Measurements from ENCODE around the gene EFCC1.
"Not testable (repeated sequence)": the region's sequence is repeated elsewhere in the genome, so short reads cannot be mapped to it uniquely, and the experiment has no call there.

EFCC1 gene

DNA sequence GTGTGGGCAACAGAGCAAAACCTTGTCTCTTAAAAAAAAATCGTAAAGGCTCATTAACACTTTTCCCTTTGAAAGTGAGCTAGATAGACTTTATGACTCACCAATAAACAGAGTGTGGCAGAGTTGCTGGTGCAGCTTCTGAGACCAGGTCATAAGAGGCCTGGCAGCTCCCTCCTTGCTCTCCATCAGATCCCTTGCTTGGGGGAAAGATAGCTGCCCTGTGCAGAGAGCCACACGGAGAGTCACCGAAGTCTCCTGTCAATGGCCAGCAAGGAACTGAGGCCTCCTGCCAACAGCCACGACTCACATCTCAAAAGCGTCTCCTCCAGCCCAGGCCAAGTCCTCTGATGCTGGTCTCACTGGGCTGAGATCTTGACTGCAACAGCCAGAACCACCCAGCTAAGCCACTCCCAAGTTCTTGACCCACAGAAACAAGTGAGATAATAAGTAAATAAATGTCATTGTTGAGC, 50.8 kb downstream of the EFCC1 start:
- no peak for DNase-seq (ENCODE audit: extremely low read depth in 1 of 2, low read depth in 1 of 2)

DNA sequence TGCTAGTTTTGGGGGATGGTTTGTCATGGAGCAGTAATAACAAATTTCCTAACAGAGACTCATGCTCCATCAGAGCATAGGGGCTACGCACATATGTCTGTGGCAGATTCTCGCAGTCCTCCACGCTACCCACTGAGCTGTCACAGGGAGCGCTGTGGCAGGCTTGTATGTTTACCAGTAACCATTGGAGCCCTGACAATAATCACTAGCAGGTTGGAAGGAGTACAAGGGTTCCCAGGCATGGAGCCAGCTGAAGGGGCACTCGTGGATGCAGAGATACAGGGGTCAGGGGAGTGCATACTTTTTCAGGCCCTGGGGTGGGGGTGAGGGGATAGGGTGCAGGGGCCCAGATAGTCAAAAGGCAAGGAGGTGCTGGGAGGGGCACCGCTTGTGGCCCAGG, 51.6 kb downstream of the EFCC1 start:
- DNase-seq (ENCODE audit: extremely low read depth in 1 of 2, low read depth in 1 of 2) = no peak

DNA sequence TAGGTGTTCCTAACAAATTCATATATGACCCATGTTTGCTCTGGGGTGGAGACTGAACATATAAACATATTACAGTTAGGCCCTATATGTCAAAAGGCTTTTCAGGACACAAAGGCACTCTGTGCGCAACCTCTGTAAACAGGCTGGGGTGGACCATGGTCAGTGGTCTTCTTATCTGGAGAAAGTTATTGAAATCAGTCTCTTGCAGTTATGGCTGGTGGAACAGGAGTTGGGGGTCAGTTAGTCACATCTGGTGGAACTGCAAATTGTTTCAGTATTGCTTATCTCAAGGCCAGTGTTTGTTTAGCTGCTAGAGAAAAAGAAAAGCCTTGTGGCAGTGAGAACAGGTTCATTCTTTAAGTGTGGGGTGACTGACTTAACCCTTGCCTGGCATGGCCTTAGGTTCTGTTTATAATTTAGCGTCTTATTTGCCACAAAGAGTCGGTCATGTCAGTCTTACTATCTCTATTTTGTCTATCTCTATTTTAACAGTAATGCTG, 53.6 kb downstream of the EFCC1 start:
- no peak for DNase-seq (ENCODE audit: extremely low read depth in 1 of 2, low read depth in 1 of 2)

DNA sequence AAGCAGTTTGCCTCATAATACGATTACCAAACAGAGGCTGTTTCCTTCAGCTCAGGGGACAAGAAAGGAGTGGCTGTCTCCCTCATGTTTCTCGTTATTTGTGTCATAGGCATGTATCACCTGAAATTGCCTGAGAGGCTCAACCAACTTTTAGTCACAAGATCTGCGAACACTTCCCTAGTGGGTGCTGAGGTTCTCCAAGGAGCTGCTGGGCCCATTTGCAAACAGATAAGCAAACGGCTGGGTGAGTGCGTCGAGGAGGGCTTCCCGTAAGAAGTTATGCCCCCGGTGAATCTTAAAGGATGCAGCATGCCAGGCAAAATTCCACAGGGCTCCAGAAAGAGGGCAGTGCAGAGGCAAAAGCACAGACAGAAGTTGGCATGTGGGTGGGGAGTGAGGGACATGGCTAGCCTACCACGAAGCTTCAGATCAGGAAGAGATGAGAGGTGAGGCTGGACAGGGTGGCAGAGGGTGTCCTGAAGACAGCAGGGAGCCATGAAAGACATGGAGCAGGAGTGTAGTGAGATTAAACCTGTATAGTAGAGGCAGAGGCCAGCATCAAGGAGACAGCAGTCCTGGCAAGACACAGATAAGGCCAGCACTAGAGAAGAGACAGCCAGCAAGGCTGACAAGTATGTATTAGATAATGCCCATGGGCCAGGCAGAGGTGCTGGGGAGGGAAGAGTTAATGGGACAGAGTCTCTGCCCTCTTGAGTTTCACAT, 55.5 kb downstream of the EFCC1 start:
- DNase-seq (ENCODE audit: extremely low read depth in 1 of 2, low read depth in 1 of 2) = no peak

DNA sequence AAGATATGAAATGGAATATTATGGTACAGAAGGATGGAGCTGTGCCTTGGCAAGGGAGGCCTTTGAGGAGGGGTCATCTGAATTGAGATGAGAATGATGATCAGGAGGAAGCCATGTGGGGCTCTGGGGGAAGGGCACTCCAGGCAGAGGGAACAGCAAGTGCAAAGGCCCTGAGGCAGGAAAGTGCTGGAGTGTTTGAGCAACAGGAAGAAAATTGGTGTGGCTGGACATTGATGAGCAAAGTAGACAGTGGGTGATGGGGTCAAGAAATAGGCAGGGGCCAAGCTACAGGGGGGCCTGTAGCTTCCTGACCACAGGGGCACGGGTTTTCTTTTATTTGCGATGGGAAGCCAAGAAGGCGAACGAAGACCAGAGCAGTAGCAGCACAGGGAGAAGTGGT, 56.1 kb downstream of the EFCC1 start:
- DNase-seq (ENCODE audit: extremely low read depth in 1 of 2, low read depth in 1 of 2) = no peak

DNA sequence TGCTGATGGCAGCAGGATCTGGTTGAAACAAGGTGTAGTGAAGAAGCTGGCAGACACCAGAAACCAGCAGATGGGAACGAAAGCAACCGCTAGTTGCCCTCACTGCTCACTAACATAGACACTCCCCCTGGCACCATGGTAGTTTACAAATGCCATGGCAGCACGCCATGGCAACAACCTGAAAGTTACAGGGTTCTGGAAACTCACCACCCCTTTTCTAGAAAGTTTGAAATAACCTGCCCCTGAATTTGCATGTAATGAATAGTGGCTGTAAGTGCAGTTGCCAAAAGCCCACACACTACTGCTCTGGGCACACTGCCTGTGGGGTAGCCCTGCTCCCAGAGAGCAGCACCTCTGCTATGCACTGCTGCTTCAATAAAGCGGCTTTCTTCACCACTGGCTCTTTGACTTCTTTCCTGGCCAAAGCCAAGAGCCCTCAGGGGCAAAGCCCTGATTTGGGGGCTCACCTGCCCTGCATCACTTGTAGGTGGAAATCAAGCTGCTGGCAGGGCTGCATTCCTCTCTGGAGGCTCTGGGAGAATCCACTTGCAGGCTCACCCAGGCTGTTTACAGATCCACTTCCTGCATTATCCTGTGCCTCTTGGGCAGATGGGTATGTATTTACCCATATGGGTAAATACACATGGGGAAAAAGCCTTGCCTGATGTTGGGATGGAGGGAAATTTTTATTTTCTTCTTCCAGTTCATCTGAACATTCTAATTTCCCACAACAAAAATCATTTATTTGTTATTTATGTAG, 57.5 kb downstream of the EFCC1 start:
- no peak for DNase-seq (ENCODE audit: extremely low read depth in 1 of 2, low read depth in 1 of 2)

DNA sequence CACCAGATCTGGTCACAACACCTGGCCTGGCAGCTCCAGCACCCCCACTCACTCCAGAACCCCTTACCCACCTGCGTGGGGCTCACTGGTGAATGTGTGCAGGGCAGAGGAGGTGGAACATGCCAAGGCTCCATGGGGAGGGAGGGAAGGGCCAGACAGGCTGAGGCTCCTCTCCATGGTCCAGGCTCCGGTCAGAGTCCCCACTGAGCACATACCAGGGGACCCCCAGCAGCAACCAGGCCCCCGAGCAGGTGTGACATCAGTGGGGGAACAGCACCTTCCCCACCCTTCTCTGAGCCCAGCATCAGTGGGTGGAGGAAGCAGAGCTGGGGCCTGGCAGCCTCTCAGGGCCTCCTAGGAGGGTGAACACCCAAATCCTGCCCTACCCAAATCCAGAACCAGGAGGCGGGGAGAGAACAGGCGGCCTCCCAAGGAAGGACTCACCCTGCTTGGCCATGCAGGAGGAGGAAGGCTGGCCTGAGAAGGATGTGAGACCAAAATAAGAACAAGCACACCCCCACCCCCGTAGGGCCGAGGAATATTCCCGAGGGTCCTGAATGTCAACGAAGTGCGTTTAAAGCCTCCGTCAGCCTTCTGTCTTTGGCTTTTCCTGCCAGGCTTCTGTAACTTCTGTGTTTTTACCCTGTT, 58.3 kb downstream of the EFCC1 start:
- no peak for DNase-seq (ENCODE audit: extremely low read depth in 1 of 2, low read depth in 1 of 2)

DNA sequence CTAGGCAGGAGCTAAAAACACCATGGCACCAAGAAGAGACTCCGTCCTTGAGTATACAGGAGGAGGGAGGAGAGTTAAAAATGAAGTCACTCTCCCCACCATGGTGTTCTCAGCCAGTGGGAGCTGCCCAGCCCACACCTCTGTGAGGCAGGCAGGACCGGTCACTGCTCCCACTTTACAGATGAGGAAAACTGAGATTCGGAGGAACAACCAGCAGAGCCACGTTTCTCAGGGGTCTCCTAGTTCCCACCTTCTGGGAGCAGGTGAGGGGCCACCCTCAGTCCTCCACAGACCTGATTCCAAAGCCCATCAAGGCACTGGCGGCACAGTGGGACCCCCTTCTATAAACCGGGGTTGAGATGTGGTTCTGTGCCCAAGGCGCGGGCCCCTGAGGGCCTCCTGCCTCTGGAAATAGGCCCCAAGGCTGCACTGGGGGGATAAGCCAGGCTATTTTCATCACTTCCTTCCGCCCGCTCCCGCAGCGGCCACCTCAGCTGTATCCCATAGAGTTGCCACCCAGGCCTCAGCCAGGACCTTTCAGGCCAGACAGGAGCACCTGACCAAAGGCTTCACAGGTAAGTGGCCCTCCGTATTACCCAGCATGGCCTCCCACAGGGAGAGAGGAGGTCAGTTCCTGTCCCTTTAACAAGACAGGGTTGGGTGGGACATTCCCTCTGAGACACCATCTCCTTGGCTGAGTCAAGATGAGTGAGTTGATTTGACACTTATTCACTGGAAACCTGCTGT, 59.3 kb downstream of the EFCC1 start, which contains the start of gene GP9:
Gene GP9, plus strand, starts transcription at position 504 of the 747 bp plus-strand sequence. CDS start 961 bp downstream, outside the sequence.
- no peak for DNase-seq (ENCODE audit: extremely low read depth in 1 of 2, low read depth in 1 of 2)

DNA sequence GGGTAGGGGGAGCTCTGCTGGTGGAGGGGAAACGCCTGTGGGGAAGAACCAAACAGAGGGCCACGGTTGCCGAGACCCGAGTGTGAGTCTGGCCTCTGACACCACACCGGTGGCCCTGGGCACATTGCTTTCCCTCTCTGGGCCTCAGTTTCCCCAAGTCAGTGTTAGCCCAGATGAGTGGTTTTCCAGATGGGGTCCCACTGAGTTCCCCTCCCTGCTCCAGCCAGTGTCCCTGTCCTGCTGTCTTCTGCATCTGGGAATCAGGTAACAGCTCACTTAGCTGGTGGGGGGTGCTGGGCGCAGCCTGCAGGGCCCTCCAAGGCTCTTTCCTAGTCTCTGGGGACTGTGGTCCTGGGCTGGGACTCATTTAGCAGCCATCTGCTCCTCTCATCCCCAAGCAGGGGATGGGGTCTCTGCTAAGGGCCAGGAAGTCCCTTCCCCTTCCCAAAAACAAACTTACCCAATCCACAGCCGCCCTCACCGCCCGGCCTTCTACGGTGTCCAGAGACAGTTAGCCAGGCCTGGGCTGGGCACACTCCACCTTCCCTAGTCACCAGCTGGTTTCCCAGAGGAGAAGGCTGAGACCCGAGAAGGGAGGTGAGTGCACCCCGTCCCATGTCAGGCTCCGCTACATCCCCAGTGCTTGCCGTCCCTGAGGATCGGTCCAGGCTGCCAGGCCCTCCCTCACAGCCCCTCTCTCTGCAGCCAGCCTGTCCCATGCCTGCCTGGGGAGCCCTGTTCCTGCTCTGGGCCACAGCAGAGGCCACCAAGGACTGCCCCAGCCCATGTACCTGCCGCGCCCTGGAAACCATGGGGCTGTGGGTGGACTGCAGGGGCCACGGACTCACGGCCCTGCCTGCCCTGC, 60.2 kb downstream of the EFCC1 start:
- no peak for DNase-seq (ENCODE audit: extremely low read depth in 1 of 2, low read depth in 1 of 2)

DNA sequence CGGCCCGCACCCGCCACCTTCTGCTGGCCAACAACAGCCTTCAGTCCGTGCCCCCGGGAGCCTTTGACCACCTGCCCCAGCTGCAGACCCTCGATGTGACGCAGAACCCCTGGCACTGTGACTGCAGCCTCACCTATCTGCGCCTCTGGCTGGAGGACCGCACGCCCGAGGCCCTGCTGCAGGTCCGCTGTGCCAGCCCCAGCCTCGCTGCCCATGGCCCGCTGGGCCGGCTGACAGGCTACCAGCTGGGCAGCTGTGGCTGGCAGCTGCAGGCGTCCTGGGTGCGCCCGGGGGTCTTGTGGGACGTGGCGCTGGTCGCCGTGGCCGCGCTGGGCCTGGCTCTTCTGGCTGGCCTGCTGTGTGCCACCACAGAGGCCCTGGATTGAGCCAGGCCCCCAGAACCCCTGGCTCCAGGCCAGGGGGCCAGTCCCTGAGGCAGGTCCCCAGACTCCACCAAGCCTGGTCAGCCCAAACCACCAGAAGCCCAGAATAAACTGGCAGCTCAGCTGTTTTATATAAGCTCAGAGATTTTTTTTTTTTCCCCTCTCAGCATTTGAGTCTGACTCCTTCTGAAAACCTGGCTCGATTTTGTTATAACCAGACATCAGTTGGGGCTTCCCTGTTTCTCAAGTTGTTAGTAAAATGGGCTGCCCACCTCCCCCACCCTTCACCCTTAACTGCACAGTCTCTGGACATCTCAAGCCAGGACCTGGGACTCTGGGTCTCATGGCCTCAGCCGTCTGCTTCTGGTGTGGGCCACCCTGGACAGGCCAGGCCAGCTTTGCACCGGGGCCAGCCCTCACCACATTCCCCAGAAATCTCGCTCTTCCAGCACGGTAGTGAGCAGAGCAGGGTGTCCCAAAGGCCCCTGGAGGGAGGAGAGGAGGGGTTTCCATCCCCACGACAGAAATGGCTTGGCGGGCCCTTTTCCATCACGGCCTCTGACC, 61.1 kb downstream of the EFCC1 start:
- DNase-seq (ENCODE audit: extremely low read depth in 1 of 2, low read depth in 1 of 2) = no peak

DNA sequence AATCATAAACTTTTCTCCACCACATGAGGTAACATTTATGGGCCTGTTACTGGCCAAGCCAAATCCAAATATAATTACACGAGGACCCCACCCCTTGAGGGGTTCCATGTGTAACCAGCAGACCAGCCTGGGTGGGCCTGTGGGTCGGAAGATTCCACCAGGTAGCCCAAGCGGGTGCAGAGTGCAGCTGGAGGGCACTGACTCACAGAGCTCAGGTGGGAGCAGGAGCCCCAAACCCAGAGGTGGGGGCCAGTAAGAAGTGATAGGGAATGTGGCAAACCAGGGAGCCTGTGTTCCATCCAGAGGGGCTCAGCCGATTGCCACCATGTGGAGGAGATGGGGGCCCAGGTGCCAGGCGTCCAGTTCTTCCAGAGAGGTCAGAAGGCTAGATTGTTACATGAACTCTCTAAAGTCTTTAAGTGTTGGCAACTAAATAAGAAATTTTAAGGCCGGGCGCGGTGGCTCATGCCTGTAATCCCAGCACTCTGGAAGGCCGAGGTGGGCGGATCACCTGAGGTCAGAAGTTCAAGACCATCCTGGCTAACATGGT, 62.1 kb downstream of the EFCC1 start:
- no peak for DNase-seq (ENCODE audit: extremely low read depth in 1 of 2, low read depth in 1 of 2)

DNA sequence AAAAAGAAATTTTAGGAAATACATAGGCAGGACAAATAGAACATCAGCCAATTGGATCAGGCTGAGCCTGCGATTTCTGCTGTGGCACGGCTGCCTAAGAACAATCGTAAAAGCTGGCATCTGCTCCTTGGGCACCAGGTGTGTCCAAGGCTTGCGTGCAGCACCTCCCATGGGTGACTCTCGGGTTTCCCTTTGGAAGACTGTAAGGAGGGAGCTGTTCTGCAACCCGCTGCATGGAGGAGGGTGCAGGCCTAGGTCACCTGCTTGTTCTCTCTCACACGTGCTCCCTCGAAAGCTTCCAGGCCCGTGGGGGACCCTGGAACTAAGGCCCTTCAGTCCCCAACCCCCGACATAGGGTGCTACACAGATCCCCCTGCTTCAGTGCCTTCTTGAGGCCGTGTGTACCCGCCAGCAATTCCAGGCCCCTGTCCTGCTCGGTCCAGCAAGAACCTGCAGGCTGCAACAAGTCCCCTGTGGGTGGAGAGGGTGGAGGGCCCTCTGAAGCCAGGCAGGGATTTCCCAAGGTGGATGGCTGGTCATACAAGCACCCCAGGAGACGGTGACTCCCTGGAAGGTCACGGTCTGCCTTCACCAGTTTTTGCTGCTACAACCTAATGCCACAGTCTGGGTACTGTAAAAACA, 62.9 kb downstream of the EFCC1 start:
- no peak for DNase-seq (ENCODE audit: extremely low read depth in 1 of 2, low read depth in 1 of 2)

DNA sequence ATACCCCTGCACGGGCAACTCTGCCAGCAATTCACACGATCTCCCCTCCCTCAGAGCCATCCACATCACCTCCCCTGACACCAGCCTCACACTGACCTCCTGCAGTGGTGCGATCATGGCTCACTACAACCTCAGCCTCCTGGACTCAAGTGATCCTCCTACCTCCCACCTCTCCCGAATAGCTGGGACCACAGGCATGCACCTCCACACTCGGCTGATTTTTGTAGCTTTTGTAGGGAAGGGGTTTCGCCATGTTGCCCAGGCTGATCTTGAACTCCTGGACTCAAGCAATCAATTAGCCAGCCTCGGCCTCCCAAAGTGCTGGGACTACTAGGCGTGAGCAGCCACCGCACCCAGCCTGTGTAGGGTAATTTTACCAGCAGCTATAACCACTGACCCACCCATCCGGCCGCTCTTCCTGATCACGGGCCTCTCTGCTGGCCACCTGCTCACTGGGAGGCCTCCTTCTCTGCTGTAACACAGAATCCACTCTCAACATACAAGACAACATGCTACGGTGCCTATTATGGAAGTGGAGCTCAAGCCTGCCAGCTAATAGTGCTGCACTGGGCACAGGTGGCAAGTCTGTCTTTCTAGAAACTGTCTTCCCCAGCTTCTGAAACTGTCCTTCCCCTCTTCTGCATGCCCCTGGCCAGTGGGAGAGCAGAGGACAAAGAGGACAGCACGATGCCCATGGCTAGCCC, 64.1 kb downstream of the EFCC1 start:
- no peak for DNase-seq (ENCODE audit: extremely low read depth in 1 of 2, low read depth in 1 of 2)

DNA sequence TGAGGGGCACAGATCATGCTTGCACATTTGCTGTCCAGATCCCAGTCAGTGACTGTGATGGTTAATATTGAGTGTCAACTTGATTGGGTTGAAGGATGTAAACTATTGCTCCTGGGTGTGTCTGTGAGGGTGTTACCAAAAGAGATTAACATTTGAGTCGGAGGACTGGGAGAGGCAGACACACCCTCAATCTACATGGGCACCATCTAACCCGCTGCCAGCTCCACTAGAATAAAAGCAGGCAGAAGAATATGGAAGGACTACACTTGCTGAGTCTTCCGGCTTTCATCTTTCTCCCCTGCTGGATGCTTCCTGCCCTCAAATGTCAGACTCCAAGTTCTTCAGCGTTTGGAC, 64.6 kb downstream of the EFCC1 start:
- DNase-seq (ENCODE audit: extremely low read depth in 1 of 2, low read depth in 1 of 2) = no peak

DNA sequence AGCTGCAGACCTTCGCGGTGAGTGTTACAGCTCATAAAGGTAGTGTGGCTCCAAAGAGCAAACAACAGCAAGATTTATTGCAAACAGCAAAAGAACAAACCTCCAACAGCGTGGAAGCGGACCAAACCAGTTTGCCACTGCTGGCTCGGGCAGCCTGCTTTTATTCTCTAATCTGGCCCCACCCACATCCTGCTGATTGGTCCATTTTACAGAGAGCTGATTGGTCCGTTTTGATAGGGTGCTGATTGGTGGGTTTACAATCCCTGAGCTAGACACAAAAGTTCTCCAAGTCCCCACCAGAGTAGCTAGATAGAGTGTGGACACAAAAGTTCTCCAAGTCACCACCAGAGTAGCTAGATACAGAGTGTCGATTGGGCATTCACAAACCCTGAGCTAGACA, 66.6 kb downstream of the EFCC1 start:
- not testable (repeated sequence) for DNase-seq (ENCODE audit: extremely low read depth in 1 of 2, low read depth in 1 of 2)

DNA sequence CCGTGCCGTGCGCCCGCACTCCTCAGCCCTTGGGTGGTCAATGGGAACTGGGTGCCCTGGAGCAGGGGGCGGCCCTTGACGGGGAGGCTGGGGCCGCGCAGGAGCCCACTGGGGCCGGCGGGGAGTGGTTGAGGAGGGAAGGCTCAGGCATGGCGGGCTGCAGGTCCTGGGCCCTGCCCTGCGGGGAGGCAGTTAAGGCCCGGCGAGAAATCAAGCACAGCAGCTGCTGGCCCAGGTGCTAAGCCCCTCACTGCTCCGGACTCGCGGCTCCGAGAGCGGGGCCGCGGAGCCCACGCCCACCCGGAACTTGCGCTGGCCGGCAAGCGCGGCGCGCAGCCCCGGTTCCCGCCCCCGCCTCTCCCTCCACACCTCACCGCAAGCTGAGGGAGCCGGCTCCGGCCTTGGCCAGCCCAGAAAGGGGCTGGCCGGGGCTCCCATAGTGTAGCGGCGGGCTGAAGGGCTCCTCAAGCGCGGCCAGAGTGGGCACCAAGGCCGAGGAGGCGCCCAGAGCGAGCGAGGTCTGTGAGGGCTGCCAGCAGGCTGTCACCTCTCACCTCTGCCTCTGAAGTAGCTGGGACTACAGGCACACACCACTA, 67.3 kb downstream of the EFCC1 start:
- no peak for DNase-seq (ENCODE audit: extremely low read depth in 1 of 2, low read depth in 1 of 2)
